Thyroid gland (tissue), 4 donors: ENCODE results near the gene CSNK1E. TPM values are rescaled to one million over a fixed set of nuclear protein-coding genes. Genes with fewer than 3 reads are reported as not detected.
A peak's percentile ranks its signal among the peaks of the same experiment; 100 is the strongest.

Experiments
- DNase-seq, 2 donors: peaks; one replicate each; pipeline ENCODE4 v3.0.0-alpha.2; 2019
- H3K27ac ChIP-seq, 3 donors: fragments of 200-600 bp; sonication (generic); 1 replicate in 2 of 3; 2 replicates in 1 of 3; pipeline ENCODE4 v1.5.1; 2016 to 2019; ENCODE audit warnings: mild to moderate bottlenecking in 1 of 3, moderate library complexity in 1 of 3
- H3K27me3 ChIP-seq: fragments of 200-600 bp; sonication (generic); one replicate; pipeline ENCODE4 v1.5.1; 2019
- H3K36me3 ChIP-seq, 2 donors: fragments of 200-600 bp; sonication (generic); one replicate each; pipeline ENCODE4 v1.5.1; 2016 to 2019
- H3K4me1 ChIP-seq, 2 donors: fragments of 200-600 bp; sonication (generic); one replicate each; pipeline ENCODE4 v1.5.1; 2017 to 2019
- H3K4me3 ChIP-seq, 3 donors: fragments of 200-600 bp; sonication (generic); replicated peaks in 1 of 3; 1 replicate in 2 of 3; 2 replicates in 1 of 3; pipeline ENCODE4 v1.5.1; 2016; ENCODE audit warnings: mild to moderate bottlenecking in 1 of 3
- H3K9me3 ChIP-seq: fragments of 200-600 bp; sonication (generic); one replicate; pipeline ENCODE4 v1.5.1; 2017
- CTCF ChIP-seq, 6 experiments: fragments of 200-600 bp in 3 of 6; fragments of 450-650 bp in 3 of 6; sonication (generic) in 3 of 6; IDR thresholded peaks; one replicate each; pipeline ENCODE4 v1.5.1; 2016 to 2019; ENCODE audit warnings: antibody characterized with exemption in 6 of 6, mild to moderate bottlenecking in 2 of 6, inconsistent platforms in 1 of 6, moderate library complexity in 1 of 6
- POLR2A ChIP-seq, 2 donors: fragments of 450-650 bp; IDR thresholded peaks; one replicate each; pipeline ENCODE4 v1.6.1; 2017; ENCODE audit warnings: antibody characterized with exemption in 2 of 2, mild to moderate bottlenecking in 2 of 2, moderate library complexity in 1 of 2
- WGBS, 2 donors: methylation state at CpG; one replicate each; pipeline ENCODE4 v1.1.5; 2017; 5-methylcytosine and 5-hydroxymethylcytosine counted together
- intact Hi-C: fragments of 100-400 bp; cut with DNase I; formaldehyde crosslinking; loops from one replicate; pipeline ENCODE4 v1.15.1; 2023
- total RNA-seq, 4 donors: library from RNA; depleted of rRNA; stranded (reverse); fragments of >200 nt; gene quantifications; one replicate each; pipeline ENCODE4 v1.2.3, GENCODE V29; 2016

The CSNK1E gene
- total RNA-seq, 4 donors from 2014 or later = 53.2 to 98.4 (median 69.5) TPM

- peaks cover 71 to 76% of the 10 kb centered on the region in 2 donors for H3K36me3 ChIP-seq
- TF ChIP-seq CTCF (IDR thresholded peaks at IDR 0.05) = no peak
Measured at GRCh38 chr22:38300197-38300945, 16.9 kb downstream of the CSNK1E start.

GRCh38 chr22:38299770-38300102, 17.5 kb downstream of the CSNK1E start:
- intact Hi-C loops = no loop called here
- TF ChIP-seq POLR2A (IDR thresholded peaks at IDR 0.05) (no peak), CTCF (IDR thresholded peaks at IDR 0.05) (no peak)
- Histone ChIP-seq H3K4me1 (peaks cover 27 to 36% of the 10 kb centered on the region in 2 donors), H3K4me3 (no peak overlapping the region), H3K27me3 (no peaks in the 10 kb centered on the region), H3K27ac (peak overlapping the region in 2 of 3 donors; percentile 18 to 47), H3K36me3 (peaks cover 75 to 76% of the 10 kb centered on the region in 2 donors), H3K9me3 (no peaks in the 10 kb centered on the region)
- peak; percentile 73 to 78 for DNase-seq
- WGBS, 2 donors = 23 to 44% methylated on average over 8 to 12 of the region's 12 CpGs

More at GRCh38 chr22:38300197-38300945, 16.9 kb downstream of the CSNK1E start:
- Histone ChIP-seq H3K9me3 (no peaks in the 10 kb centered on the region), H3K27me3 (no peaks in the 10 kb centered on the region), H3K27ac (peak overlapping the region in 1 of 3 donors; percentile 47), H3K4me1 (peaks cover 29 to 39% of the 10 kb centered on the region in 2 donors), H3K4me3 (no peak overlapping the region)
- DNase-seq = peak in 1 of 2 donors; percentile 10
- WGBS, 2 donors = 81 to 84% methylated on average over 25 to 26 of the region's 26 CpGs
- intact Hi-C loops = no loop called here

GRCh38 chr22:38298312-38299005, 18.8 kb downstream of the CSNK1E start:
- Histone ChIP-seq H3K4me1 (peaks cover 18 to 24% of the 10 kb centered on the region in 2 donors), H3K36me3 (peaks cover 85 to 86% of the 10 kb centered on the region in 2 donors), H3K27me3 (no peaks in the 10 kb centered on the region), H3K27ac (no peak overlapping the region), H3K9me3 (no peaks in the 10 kb centered on the region), H3K4me3 (no peak overlapping the region)
- intact Hi-C loops = no loop called here
- no peak for DNase-seq
- TF ChIP-seq CTCF (IDR thresholded peaks at IDR 0.05) = peak in 1 of 6 experiments; percentile 6
- no peak for TF ChIP-seq POLR2A (IDR thresholded peaks at IDR 0.05)
- WGBS, 2 donors = 93 to 94% methylated on average over 19 to 25 of the region's 25 CpGs

- WGBS, 2 donors = 70 to 79% methylated on average over 3 to 4 of the region's 4 CpGs
- no peaks in the 10 kb centered on the region for H3K27me3 ChIP-seq
- no peak for DNase-seq
- H3K4me1 ChIP-seq = peaks cover 18 to 19% of the 10 kb centered on the region in 2 donors
- H3K36me3 ChIP-seq = peaks cover 74 to 84% of the 10 kb centered on the region in 2 donors
- no peak overlapping the region for H3K4me3 ChIP-seq
- H3K9me3 ChIP-seq = no peaks in the 10 kb centered on the region
- H3K27ac ChIP-seq = no peak overlapping the region
- no peak for TF ChIP-seq CTCF (IDR thresholded peaks at IDR 0.05)
- no peak for TF ChIP-seq POLR2A (IDR thresholded peaks at IDR 0.05)
- intact Hi-C loops = no loop called here
Measured at GRCh38 chr22:38296372-38296771, 20.9 kb downstream of the CSNK1E start.

- no peak for DNase-seq
- no peak overlapping the region for H3K4me3 ChIP-seq
- WGBS, 2 donors = 96 to 100% methylated on average over 4 to 9 of the region's 9 CpGs
- H3K27me3 ChIP-seq = no peaks in the 10 kb centered on the region
- TF ChIP-seq CTCF (IDR thresholded peaks at IDR 0.05) (no peak), POLR2A (IDR thresholded peaks at IDR 0.05) (no peak)
- no peak overlapping the region for H3K27ac ChIP-seq
- H3K36me3 ChIP-seq = peaks cover 71 to 79% of the 10 kb centered on the region in 2 donors
- peaks cover 18 to 19% of the 10 kb centered on the region in 2 donors for H3K4me1 ChIP-seq
- intact Hi-C loops = no loop called here
- no peaks in the 10 kb centered on the region for H3K9me3 ChIP-seq
Measured at GRCh38 chr22:38295863-38296262, 21.4 kb downstream of the CSNK1E start.
